ENCODE results near the gene TAF9. TPM values are rescaled to one million over a fixed set of nuclear protein-coding genes. Genes with fewer than 3 reads are reported as not detected.
A peak's percentile ranks its signal among the peaks of the same experiment; 100 is the strongest.

Gene TAF9
- total and polyA plus RNA-seq, 2 of the 13 experiments (the other 11 are each of a cell fraction or from before 2014, with no cell fraction given) = 113 to 218 TPM

DNA sequence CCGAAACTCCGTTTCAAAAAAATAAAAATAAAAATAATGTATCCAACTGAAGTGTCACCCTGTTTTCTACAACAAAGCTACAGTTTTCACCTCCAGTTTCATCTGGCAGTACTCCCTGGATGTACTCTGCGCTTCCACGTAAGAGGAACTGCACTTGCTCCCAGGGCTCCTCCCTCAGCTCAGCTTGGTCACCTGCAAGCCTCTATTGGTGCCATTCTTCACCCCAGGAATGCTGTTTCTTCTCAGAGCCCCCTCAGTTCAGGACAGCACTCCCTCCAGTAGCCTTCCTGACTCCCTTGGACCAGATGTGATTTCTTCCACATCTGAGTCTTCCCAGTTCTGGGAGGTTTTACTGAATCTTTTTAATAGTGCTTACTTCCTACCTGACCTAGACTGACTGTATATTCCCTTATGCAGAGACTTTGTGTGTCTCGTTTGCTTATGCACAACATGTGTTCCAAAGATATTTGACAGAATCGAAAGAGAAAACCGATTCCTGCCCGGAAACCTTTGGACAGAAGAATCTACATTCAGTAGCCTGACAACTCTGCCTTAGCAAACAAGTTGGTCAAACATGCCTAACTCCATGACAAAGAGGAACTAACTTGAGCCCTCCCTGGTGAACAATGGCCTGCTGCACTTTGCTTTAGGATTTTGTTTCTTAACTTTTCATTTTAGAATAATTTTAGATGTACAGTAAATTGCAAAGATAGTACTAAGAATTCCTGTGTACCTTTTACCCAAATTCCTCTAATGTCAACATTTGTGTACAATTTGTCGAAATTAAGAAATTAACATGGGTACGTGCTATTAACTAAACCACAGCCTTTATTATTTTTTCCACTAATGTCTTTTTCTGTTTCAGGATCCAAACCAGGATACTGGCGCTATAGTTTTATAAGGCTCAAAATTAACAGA is 37.5 kb downstream of the TAF9 start (continued):
- TF ChIP-seq KIAA2018 (CRISPR knock-in tag; IDR thresholded peaks at IDR 0.05; ENCODE audit: borderline replicate concordance) (no peak), REL (CRISPR knock-in tag; conservative IDR thresholded peaks at IDR 0.05) (no peak), FOXM1 (CRISPR knock-in tag; IDR thresholded peaks at IDR 0.05) (no peak), ZNF879 (CRISPR knock-in tag; IDR thresholded peaks at IDR 0.05) (no peak), CCAR2 (optimal IDR thresholded peaks at IDR 0.05; ENCODE audit: low read depth, low read length) (no peak), ZNF766 (CRISPR knock-in tag; IDR thresholded peaks at IDR 0.05; ENCODE audit: borderline replicate concordance) (no peak), RORA (CRISPR knock-in tag; IDR thresholded peaks at IDR 0.05) (no peak), ZNF709 (CRISPR knock-in tag; IDR thresholded peaks at IDR 0.05) (no peak), MAFK (conservative IDR thresholded peaks at IDR 0.05 in 1 of 2, IDR thresholded peaks at IDR 0.05 in 1 of 2; ENCODE audit: low read length in 2 of 2) (no peak), ESRRA (CRISPR knock-in tag; IDR thresholded peaks at IDR 0.05; ENCODE audit: low read depth) (no peak), ZBTB4 (CRISPR knock-in tag; IDR thresholded peaks at IDR 0.05; ENCODE audit: borderline replicate concordance) (no peak)
- TF ChIP-seq, protein P1, sequence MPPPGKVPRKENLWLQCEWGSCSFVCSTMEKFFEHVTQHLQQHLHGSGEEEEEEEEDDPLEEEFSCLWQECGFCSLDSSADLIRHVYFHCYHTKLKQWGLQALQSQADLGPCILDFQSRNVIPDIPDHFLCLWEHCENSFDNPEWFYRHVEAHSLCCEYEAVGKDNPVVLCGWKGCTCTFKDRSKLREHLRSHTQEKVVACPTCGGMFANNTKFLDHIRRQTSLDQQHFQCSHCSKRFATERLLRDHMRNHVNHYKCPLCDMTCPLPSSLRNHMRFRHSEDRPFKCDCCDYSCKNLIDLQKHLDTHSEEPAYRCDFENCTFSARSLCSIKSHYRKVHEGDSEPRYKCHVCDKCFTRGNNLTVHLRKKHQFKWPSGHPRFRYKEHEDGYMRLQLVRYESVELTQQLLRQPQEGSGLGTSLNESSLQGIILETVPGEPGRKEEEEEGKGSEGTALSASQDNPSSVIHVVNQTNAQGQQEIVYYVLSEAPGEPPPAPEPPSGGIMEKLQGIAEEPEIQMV (CRISPR knock-in tag; IDR thresholded peaks at IDR 0.05; ENCODE audit: low read depth) = 0 out of 2 replicates have a peak, but pooled peaks have one; percentile 31
- TF ChIP-seq, protein P2, sequence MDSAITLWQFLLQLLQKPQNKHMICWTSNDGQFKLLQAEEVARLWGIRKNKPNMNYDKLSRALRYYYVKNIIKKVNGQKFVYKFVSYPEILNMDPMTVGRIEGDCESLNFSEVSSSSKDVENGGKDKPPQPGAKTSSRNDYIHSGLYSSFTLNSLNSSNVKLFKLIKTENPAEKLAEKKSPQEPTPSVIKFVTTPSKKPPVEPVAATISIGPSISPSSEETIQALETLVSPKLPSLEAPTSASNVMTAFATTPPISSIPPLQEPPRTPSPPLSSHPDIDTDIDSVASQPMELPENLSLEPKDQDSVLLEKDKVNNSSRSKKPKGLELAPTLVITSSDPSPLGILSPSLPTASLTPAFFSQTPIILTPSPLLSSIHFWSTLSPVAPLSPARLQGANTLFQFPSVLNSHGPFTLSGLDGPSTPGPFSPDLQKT (CRISPR knock-in tag; IDR thresholded peaks at IDR 0.05; ENCODE audit: borderline replicate concordance) = no peak
